ENCODE results near the gene LRRC3. TPM values are rescaled to one million over a fixed set of nuclear protein-coding genes. Genes with fewer than 3 reads are reported as not detected.

Gene LRRC3
- total RNA-seq, 1 experiment from 2014 or later: 5.7 TPM

GRCh38 chr21:44455524-44456213 lies 359 bp downstream of the LRRC3 start:
- ChIA-PET POLR2A (interaction anchor here (0.9 to 1.3 kb wide), 2 partner anchors 12 to 117 kb away, joined by 3 to 4 read pairs; partner anchors contain the start of gene CFAP410), CTCF (interaction anchor here (0.7 to 3.2 kb wide), 18 partner anchors 11 to 437 kb away, joined by 3 to 31 read pairs (median 6); partner anchors contain the start of gene CFAP410)
- ATAC-seq: peak; percentile 6
- H3K36me3 Mint-ChIP-seq: no peaks in the 10 kb centered on the region
- TF ChIP-seq ZNF423 (CRISPR knock-in tag; IDR thresholded peaks at IDR 0.05) (0 out of 2 replicates have a peak, but pooled peaks have one; percentile 8), USF1 (CRISPR knock-in tag; IDR thresholded peaks at IDR 0.05) (peak; percentile 75; the same call in 1 of the 2 replicates), USF2 (CRISPR knock-in tag; IDR thresholded peaks at IDR 0.05) (peak; percentile 74), HMGXB4 (CRISPR knock-in tag; IDR thresholded peaks at IDR 0.05) (no peak), NR2C2 (CRISPR knock-in tag; IDR thresholded peaks at IDR 0.05) (no peak), TEAD4 (CRISPR knock-in tag; IDR thresholded peaks at IDR 0.05) (no peak), MAX (CRISPR knock-in tag; IDR thresholded peaks at IDR 0.05) (peak; percentile 56; the same call in 1 of the 2 replicates)
- no peak overlapping the region for H3K27ac Mint-ChIP-seq
- peak overlapping the region; percentile 69 for H3K4me3 Mint-ChIP-seq
- peak; percentile 43 for DNase-seq (ENCODE audit: low spot score)
- peaks cover 17% of the 10 kb centered on the region for H3K27me3 Mint-ChIP-seq (ENCODE audit: low read depth)
- H3K4me1 Mint-ChIP-seq: peaks cover 4% of the 10 kb centered on the region; the same call in 1 of the 2 replicates
- 0 out of 2 replicates have a peak, but pooled peaks cover 4% of the 10 kb centered on the region for H3K9me3 Mint-ChIP-seq

GRCh38 chr21:44456214-44456914 lies 1.1 kb downstream of the LRRC3 start:
- no peak for DNase-seq (ENCODE audit: low spot score)
- Mint-ChIP-seq H3K4me3 (peak overlapping the region; percentile 55), H3K9me3 (0 out of 2 replicates have a peak, but pooled peaks cover 4% of the 10 kb centered on the region), H3K27me3 (ENCODE audit: low read depth) (peaks cover 17% of the 10 kb centered on the region), H3K36me3 (no peaks in the 10 kb centered on the region), H3K4me1 (peaks cover 4% of the 10 kb centered on the region; the same call in 1 of the 2 replicates), H3K27ac (no peak overlapping the region)
- no peak for ATAC-seq
- POLR2A ChIA-PET: no interaction called here
- CTCF ChIA-PET: interaction anchor here (0.8 to 3.2 kb wide), 11 partner anchors 12 to 436 kb away, joined by 3 to 31 read pairs (median 7); partner anchors contain the start of gene CFAP410
- no peak for TF ChIP-seq PREB (CRISPR knock-in tag; IDR thresholded peaks at IDR 0.05; ENCODE audit: borderline replicate concordance)
- no peak for TF ChIP-seq RELA (CRISPR knock-in tag; IDR thresholded peaks at IDR 0.05; ENCODE audit: borderline replicate concordance)
- no peak for TF ChIP-seq FOXP4 (CRISPR knock-in tag; IDR thresholded peaks at IDR 0.05)
- TF ChIP-seq E2F5 (CRISPR knock-in tag; IDR thresholded peaks at IDR 0.05): no peak
- no peak for TF ChIP-seq ZNF425 (CRISPR knock-in tag; conservative IDR thresholded peaks at IDR 0.05)
- TF ChIP-seq HMGXB4 (CRISPR knock-in tag; IDR thresholded peaks at IDR 0.05): no peak
- TF ChIP-seq ZNF281 (CRISPR knock-in tag; IDR thresholded peaks at IDR 0.05): no peak
- TF ChIP-seq SOX15 (CRISPR knock-in tag; IDR thresholded peaks at IDR 0.05): no peak
- TF ChIP-seq USF2 (CRISPR knock-in tag; IDR thresholded peaks at IDR 0.05): no peak
